GM21576 (cell line): ENCODE results near the gene ELOF1.

ENCODE experiments used
- ATAC-seq: cut with Tn5 transposase; IDR thresholded peaks from one replicate; pipeline ENCODE4 v1.9.1; 2021; ENCODE audit warnings: mild to moderate bottlenecking, moderate library complexity; ENCODE audit not compliant: unreplicated experiment

ELOF1 gene

DNA sequence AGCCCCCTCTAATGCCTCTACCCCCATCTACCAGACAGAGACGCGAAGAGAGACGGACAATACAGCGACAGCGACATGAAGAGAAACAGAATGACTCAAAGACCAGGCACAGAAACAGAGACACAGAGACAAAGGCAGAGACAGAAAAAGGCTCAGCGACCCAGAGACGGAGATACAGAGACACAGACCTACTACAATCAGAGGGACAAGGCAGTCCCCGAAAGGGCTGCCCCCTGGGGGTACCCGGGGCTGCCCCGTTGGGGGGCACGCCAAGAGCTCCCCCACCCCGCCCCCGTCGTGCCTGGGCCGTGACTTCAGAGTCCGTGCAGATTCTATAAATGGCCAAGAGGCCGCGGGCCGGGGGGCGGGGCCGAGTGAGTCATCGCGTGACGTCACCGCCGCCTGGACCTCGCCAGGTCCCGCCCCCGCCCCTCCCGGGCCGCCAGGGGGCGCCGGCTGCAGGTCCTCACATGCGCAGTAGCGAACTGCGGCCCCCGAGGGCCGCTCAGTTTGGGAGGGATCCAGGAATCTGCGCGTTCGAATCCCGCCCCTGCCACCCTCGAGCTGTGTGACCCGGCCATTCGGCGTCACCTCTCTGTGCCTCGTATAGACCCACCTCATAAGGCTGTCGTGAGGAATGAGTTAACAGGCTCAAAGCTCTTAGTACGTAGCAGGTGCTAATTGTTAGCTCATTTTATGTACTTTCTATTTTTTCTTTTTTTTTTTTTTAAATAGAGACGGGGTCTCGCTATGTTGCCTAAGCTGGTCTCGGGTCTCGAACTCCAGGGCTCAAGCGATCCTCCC, 23.0 kb downstream of the ELOF1 start:
- ATAC-seq, result peak; percentile 57

DNA sequence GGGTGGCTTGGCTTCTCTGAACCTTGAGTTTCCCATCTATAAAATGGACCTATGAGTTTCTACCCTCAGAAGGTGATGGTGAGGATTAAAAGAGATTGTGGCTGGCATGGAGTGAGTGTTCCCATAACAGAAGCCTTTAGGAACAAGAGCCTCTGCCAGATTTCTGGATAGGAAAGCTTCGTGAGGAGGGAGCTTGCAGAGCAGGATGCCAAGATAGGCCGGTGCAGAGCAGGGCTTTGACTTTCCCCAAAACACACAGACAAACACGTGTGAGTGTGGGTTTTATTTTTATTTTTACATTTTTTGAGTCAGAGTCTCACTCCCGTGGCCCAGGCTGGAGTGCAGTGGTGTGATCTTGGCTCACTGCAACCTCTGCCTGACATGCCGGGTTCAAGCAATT, 24.1 kb downstream of the ELOF1 start:
- ATAC-seq, result no peak

- no peak for ATAC-seq
Observed at GRCh38 chr19:11534538-11534937, 24.5 kb downstream of the ELOF1 start.

DNA sequence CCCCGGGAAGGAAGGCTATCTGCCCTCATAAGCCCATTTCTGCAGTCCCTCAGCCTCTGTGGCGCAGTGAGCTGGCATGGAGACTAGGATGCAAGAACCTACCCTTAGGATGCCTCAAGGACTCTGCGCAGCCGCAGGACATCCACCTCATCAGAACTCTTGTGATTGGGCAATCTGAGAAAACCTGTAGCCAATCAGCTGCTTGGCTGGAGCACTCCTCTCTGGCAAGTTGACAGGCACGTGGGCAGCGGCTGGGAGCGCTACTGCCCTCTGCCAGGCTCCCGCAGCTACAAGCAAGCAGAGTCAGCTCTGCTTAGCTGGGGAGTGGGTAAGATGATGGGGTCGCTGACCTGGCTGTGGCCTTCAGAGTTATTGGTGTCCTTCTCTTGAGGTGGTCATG, 28.6 kb downstream of the ELOF1 start:
- no peak for ATAC-seq

- peak; percentile 93 for ATAC-seq
Observed at GRCh38 chr19:11528551-11529341, 30.3 kb downstream of the ELOF1 start, which contains the start of gene ECSIT. Gene ECSIT, minus strand, starts transcription at chr19:11529134. Its CDS starts 9,964 bp downstream, at chr19:11519170.

DNA sequence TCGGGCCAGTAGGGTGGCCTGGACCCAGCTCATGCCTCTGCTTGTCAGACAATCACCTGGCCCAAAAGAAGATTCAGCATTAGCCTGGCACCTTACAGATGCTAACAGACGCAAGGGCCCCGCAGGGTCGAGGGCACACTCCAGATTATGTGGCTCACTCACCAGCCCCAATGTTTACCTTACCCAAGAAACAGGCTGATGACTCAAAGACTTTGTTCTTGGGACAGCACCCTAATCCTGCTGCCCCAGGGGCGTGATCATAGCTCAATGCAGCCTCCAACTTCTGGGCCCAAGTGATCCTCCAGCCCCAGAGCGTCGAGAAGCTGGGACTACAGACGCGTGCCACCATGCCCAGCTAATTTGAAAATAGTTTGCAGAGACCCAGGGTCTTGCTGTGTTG, 39.9 kb downstream of the ELOF1 start:
- ATAC-seq, result no peak

- no peak for ATAC-seq
Observed at GRCh38 chr19:11513946-11514345, 45.1 kb downstream of the ELOF1 start.

DNA sequence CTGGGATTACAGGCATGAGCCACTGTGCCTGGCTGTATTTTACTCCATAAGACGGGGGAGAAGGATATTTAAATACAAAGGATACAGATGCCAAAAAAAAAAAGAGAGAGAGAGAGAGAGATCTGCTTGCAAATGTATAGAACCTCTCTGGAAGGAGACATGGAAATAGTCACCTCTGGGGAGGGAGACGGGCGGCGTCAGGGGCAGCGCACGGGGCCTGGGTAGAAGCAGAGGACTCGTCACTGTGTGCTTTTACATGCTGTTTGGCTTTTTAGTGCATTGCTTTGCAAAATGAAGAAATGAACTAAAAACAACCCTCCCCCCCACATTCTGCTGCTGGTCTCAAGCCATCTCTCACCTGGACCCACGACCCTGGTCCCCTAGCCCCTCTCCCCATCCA, 48.6 kb downstream of the ELOF1 start:
- no peak for ATAC-seq

DNA sequence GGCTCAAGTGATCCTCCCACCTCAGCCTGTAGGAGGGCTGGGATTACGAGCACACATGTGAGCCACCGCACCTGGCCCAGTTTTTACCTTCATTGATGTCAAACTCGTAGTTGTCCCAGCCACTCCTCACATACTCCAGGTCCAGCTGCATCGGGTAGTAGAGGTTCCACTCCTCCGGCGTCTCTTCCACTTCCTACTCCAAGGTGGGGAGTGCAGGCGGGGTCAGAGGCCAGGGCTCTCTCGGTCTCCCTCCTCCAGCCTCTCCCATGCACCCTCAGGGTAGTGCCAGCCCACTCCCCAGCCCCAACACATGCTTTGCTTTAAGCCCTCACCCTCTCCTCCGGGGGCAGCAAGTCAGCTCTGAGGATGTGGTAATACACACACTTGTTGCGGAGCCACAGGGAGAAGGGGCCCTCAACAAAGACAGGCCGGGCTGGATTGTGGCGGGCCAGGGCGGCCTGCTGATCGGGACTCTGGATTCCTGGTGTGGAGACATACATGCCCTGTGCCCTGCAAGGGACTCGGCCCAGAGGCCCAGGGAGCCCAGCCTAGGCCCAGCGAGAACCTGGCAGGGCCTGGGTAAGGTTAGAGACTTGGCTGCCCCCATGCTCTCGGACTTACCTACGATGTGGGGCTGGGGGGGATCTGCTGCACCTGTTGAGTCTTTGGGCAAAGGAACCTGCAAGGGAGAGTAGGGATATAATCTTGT, 51.5 kb downstream of the ELOF1 start:
- ATAC-seq, result no peak

DNA sequence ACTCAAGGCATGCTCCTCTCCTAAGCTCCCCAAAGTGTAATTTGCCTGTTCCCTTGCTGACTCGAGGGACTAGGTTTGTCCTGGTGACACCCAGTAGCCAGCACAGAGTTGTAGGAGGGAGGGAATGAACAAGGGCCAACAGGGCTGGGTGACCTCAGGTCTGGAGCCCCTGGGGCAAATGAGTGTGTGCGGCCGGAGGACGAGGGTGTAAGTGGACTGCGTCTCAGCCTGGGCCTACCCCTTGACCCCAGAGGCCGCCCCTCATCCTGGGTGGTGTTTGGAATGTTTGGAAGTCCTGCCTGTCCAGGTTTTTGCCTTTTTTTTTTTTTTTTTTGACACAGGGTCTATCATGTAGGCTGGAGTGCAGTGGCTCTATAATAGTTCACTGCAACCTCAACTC, 52.1 kb downstream of the ELOF1 start:
- ATAC-seq, result no peak

DNA sequence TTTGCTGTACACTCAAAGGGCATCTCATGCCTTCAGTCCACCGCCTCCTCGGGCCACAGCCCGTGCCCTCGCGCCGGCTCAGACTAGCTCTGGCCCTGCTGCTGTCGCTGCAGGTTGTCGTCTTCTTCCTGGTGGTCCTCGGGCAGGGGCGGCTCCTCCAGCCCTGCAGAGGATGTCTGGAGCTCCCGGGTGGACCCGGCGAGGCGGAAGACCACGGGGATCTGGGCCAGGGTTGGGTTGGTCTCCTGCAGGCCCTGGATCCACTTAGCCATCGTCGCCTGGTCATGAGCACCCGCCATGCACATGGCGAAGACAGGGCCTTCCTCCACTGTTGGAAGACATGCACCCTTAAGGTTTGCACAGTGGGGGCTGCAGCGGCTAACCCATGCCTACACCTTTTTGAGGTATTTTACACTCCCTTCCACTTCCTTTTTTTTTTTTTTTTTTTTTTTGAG, 52.9 kb downstream of the ELOF1 start:
- peak; percentile 26 for ATAC-seq

- peak; percentile 47 for ATAC-seq
Observed at GRCh38 chr19:11505504-11506100, 53.4 kb downstream of the ELOF1 start, which contains the start of gene ZNF653. Gene ZNF653, minus strand, starts transcription at chr19:11505839. Its CDS starts 53 bp downstream, at chr19:11505786.

DNA sequence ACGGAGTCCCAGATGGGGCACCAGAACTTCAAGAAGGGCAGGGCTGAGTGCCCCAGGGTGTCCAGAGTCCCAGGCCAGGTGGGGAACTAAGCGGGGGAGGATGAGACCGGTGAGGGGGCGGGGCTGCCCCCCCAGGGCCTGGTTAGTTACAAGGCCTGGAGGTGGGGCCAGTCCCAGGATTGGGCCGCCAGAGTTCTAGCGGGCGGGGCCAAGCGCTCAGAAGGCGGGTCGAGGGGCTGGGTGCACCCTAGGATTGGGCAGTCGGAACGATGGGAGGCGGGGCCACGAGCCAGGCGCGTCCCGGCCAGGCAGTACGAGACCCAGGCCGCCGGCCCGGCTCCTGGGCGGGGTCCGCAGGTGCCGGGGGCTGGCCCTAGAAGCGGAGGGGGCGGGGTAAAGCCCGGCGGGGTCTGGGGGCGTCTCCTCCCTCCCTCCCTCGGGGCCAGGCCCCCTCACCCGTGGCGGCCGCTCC, 54.0 kb downstream of the ELOF1 start:
- peak; percentile 83 for ATAC-seq

DNA sequence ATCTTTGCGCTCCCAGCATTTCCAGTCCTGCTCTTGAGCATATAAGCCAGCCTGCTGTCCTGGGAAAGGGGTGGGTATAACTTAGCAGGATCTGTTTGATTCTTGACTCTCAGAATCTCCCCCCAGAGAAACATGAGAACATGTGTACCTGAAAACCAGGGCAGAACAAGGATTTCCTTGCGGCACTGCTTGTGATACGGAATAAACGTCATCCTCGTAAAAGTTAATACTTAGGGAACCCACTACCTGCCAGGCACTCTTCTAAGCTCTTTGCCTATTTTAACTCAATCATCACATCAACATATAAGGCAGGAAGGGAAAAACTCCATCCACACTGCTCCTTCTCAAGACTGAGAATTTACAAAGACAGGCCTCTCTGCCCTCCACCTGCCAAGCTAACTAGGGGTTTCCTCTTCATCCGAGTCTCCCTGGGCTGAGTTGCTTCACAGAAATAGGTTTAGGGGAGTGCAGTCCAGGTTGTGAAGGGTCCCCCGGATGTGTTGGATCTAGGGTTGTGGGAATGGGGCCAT, 54.5 kb downstream of the ELOF1 start:
- ATAC-seq, result no peak
